ENCODE data around the gene NOX4.

DNA sequence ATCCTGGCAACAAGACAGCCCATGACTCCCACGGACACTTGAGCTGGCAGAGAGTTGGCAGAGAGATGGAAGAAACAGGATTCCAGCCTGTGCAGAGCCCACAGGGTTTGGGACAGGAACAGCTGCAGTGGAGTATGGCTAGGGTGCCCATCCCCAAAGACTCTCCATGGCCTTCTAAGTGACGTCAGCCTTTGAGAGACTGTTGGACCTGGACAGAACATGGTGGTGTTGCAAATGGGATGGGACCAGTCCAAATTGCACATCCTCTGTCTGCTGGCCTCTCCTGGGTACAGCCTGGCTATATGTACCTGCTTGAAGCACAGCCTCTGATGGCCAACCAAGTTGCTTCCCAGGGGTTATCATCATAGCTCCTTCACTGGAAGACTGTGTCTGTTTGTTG, 34.5 kb downstream of the NOX4 start:
- TF ChIP-seq, protein P1, sequence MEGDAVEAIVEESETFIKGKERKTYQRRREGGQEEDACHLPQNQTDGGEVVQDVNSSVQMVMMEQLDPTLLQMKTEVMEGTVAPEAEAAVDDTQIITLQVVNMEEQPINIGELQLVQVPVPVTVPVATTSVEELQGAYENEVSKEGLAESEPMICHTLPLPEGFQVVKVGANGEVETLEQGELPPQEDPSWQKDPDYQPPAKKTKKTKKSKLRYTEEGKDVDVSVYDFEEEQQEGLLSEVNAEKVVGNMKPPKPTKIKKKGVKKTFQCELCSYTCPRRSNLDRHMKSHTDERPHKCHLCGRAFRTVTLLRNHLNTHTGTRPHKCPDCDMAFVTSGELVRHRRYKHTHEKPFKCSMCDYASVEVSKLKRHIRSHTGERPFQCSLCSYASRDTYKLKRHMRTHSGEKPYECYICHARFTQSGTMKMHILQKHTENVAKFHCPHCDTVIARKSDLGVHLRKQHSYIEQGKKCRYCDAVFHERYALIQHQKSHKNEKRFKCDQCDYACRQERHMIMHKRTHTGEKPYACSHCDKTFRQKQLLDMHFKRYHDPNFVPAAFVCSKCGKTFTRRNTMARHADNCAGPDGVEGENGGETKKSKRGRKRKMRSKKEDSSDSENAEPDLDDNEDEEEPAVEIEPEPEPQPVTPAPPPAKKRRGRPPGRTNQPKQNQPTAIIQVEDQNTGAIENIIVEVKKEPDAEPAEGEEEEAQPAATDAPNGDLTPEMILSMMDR (IDR thresholded peaks at IDR 0.05; ENCODE audit: low read depth, low read length, poor library complexity, severe bottlenecking) = no peak
- no peak for TF ChIP-seq EZH2phosphoT487 (IDR thresholded peaks at IDR 0.05; ENCODE audit: borderline replicate concordance, low read length)

Measured in DOHH2 (cell line).